ENCODE results near the gene MYOF. TPM values are rescaled to one million over a fixed set of nuclear protein-coding genes. Genes with fewer than 3 reads are reported as not detected.

The MYOF gene
- total and polyA plus RNA-seq, 2 donors from 2014 or later, result 11.5 to 134 TPM

GRCh38 chr10:93452143-93452542, 30.0 kb downstream of the MYOF start:
- FAIRE-seq (no peak), DNase-seq (no peak)
- H3K36me3 ChIP-seq (ENCODE audit: control insufficient read depth in 2 of 3, insufficient read depth in 3 of 3, low read length in 3 of 3), result peaks cover 0 to 5% (median 0%) of the 10 kb centered on the region in 3 donors
- no peak overlapping the region for H3K27ac ChIP-seq (ENCODE audit: low read depth in 2 of 2, low read length in 2 of 2)
- peaks cover 0 to 4% (median under 1%) of the 10 kb centered on the region in 3 donors for H3K4me1 ChIP-seq (ENCODE audit: control insufficient read depth in 2 of 3, insufficient read depth in 2 of 3, low read depth in 1 of 3, low read length in 3 of 3)
- no peak for TF ChIP-seq CTCF (IDR thresholded peaks at IDR 0.05; ENCODE audit: borderline replicate concordance, extremely low read depth, insufficient read depth)
- no peak overlapping the region for H3K9ac ChIP-seq (ENCODE audit: low read length in 3 of 3)
- H3K27me3 ChIP-seq (ENCODE audit: control insufficient read depth, insufficient read depth, low read length), result no peaks in the 10 kb centered on the region
- no peaks in the 10 kb centered on the region for H3K9me3 ChIP-seq (ENCODE audit: control insufficient read depth in 2 of 3, insufficient read depth in 1 of 3, low read length in 3 of 3)
- intact Hi-C loops (cut with DNase I), result no loop called here
- H3K4me3 ChIP-seq (ENCODE audit: low read length in 3 of 3), result no peak overlapping the region

DNA sequence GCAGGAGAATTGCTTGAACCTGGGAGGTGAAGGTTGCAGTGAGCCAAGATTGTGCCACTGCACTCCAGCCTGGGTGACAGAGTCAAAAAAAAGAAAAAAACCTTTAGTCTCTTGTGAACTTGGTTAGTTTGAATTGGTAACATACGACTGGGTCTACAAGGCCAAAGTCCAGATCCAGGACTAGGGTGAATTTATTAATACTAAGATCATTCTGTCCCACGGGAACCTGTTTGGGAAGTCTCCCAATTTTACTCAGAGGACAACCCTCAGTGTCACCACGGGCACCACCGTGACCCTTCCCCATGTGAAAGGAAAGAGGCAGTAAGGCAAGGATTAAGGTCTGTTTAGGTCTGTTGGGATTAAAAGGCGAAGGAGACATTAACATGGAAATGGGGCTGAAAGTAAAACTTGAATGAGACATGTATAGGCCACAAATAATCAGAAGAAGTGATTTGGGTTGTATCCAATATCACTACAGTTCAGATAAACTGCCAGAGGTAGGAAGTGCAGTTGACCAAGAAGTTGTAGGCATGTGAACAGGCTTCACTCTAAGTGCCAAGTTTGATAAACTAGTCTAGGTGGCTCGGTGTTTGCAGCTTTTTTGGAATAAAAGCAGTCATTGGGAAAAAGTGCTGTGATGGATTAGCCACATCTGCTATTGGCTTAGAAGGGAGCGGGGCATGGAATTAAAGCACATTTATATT, 30.7 kb downstream of the MYOF start:
- Histone ChIP-seq H3K9ac (ENCODE audit: low read length in 3 of 3) (no peak overlapping the region), H3K36me3 (ENCODE audit: control insufficient read depth in 2 of 3, insufficient read depth in 3 of 3, low read length in 3 of 3) (peaks cover 0 to 5% (median 0%) of the 10 kb centered on the region in 3 donors), H3K9me3 (ENCODE audit: control insufficient read depth in 2 of 3, insufficient read depth in 1 of 3, low read length in 3 of 3) (no peaks in the 10 kb centered on the region), H3K27ac (ENCODE audit: low read depth in 2 of 2, low read length in 2 of 2) (no peak overlapping the region), H3K4me3 (ENCODE audit: low read length in 3 of 3) (no peak overlapping the region), H3K4me1 (ENCODE audit: control insufficient read depth in 2 of 3, insufficient read depth in 2 of 3, low read depth in 1 of 3, low read length in 3 of 3) (peaks cover 0 to 4% (median 0%) of the 10 kb centered on the region in 3 donors), H3K27me3 (ENCODE audit: control insufficient read depth, insufficient read depth, low read length) (no peaks in the 10 kb centered on the region)
- DNase-seq (no peak), FAIRE-seq (no peak)
- TF ChIP-seq CTCF (IDR thresholded peaks at IDR 0.05; ENCODE audit: borderline replicate concordance, extremely low read depth, insufficient read depth), result no peak
- intact Hi-C loops (cut with DNase I), result no loop called here

- intact Hi-C loops (cut with DNase I), result no loop called here
- H3K27me3 ChIP-seq (ENCODE audit: control insufficient read depth, insufficient read depth, low read length), result no peaks in the 10 kb centered on the region
- no peak overlapping the region for H3K4me3 ChIP-seq (ENCODE audit: low read length in 3 of 3)
- no peak overlapping the region for H3K27ac ChIP-seq (ENCODE audit: low read depth in 2 of 2, low read length in 2 of 2)
- TF ChIP-seq CTCF (IDR thresholded peaks at IDR 0.05; ENCODE audit: borderline replicate concordance, extremely low read depth, insufficient read depth), result no peak
- FAIRE-seq (no peak), DNase-seq (no peak)
- peaks cover 3 to 21% (median 10%) of the 10 kb centered on the region in 3 donors for H3K4me1 ChIP-seq (ENCODE audit: control insufficient read depth in 2 of 3, insufficient read depth in 2 of 3, low read depth in 1 of 3, low read length in 3 of 3)
- H3K36me3 ChIP-seq (ENCODE audit: control insufficient read depth in 2 of 3, insufficient read depth in 3 of 3, low read length in 3 of 3), result peaks cover 0 to 5% (median 0%) of the 10 kb centered on the region in 3 donors
- no peaks in the 10 kb centered on the region for H3K9me3 ChIP-seq (ENCODE audit: control insufficient read depth in 2 of 3, insufficient read depth in 1 of 3, low read length in 3 of 3)
- no peak overlapping the region for H3K9ac ChIP-seq (ENCODE audit: low read length in 3 of 3)
These were observed 34.2 kb downstream of the MYOF start for GRCh38 chr10:93447970-93448369.

Data from kidney (tissue), 14 donors.